ENCODE measurements around the gene SNAP25. TPM values are rescaled to one million over a fixed set of nuclear protein-coding genes. Genes with fewer than 3 reads are reported as not detected.

SNAP25 gene
- total RNA-seq, 1 experiment from 2014 or later, result not detected

GRCh38 chr20:10268636-10269035 is 50.0 kb downstream of the SNAP25 start:
- Histone ChIP-seq H3K4me3 (no peak overlapping the region), H3F3A (ENCODE audit: insufficient read depth, low read depth) (no peaks in the 10 kb centered on the region), H2AFZ (no peak overlapping the region), H3K79me2 (ENCODE audit: low read depth) (no peaks in the 10 kb centered on the region), H3K36me3 (ENCODE audit: low read depth) (no peaks in the 10 kb centered on the region), H3K9me3 (ENCODE audit: insufficient read depth, low read depth) (no peaks in the 10 kb centered on the region), H3K9me2 (ENCODE audit: insufficient read depth) (no peaks in the 10 kb centered on the region), H3K4me2 (no peak overlapping the region), H3K4me1 (replicated peaks; ENCODE audit: insufficient read depth) (0 out of 2 replicates have a peak, but pooled peaks cover 4% of the 10 kb centered on the region), H3K27ac (no peak overlapping the region), H3K27me3 (ENCODE audit: insufficient read depth, low read depth) (no peaks in the 10 kb centered on the region), H4K20me1 (ENCODE audit: insufficient read depth) (no peaks in the 10 kb centered on the region)
- intact Hi-C loops (cut with micrococcal nuclease; ENCODE audit: unreplicated experiment), result no loop called here
- no peak for DNase-seq
- CTCF ChIA-PET, result no interaction called here
- TF ChIP-seq EZH2 (IDR thresholded peaks at IDR 0.05; ENCODE audit: low read depth) (no peak), CTCF (conservative IDR thresholded peaks at IDR 0.05) (no peak)
- POLR2A ChIA-PET (ENCODE audit: unreplicated experiment), result no interaction called here
- no TSS peak for BruUV-seq (replicated peaks)

- CTCF ChIA-PET, result no interaction called here
Observed at GRCh38 chr20:10270630-10271029, 52.0 kb downstream of the SNAP25 start.

DNA sequence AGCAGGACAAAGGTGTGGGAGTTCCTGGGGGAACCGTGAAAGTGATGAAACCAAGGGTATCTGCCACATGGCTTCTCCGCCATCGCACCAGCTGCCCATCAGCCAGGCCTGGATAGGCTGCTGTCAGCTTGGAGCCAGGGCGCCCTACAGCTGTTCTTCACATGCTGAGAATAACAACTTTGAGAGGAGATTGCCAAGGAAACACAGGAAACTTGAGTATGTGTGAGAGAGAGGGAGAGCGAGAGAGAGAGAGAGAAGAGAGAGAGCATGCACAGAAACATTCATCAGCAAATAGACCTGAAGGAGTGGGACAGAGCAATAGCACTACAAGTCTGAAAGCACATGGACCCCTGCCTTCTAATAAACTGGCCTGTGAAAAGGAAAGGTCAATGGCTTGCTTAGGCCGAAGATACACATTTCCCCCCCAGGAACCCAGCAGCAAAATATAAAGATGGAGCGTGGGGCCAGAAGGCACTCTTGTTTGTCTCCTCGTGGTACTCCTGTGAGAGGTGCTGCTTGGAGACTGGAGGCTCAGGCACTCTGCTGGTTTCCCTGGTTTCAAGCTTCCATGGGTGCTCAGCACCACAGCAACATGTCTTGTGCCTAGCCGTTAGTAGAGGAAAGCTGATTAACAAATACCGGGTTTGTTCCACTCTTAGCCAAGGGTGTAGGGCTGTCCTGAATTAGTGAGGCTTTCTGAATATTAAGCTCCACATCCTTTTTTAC is 53.0 kb downstream of the SNAP25 start:
- Histone ChIP-seq H3K9me2 (ENCODE audit: insufficient read depth) (no peaks in the 10 kb centered on the region), H3F3A (ENCODE audit: insufficient read depth, low read depth) (no peaks in the 10 kb centered on the region), H3K4me3 (no peak overlapping the region), H3K36me3 (ENCODE audit: low read depth) (no peaks in the 10 kb centered on the region), H3K27me3 (ENCODE audit: insufficient read depth, low read depth) (no peaks in the 10 kb centered on the region), H3K9me3 (ENCODE audit: insufficient read depth, low read depth) (no peaks in the 10 kb centered on the region), H3K27ac (no peak overlapping the region), H3K4me1 (replicated peaks; ENCODE audit: insufficient read depth) (no peaks in the 10 kb centered on the region), H3K4me2 (no peak overlapping the region), H3K79me2 (ENCODE audit: low read depth) (no peaks in the 10 kb centered on the region), H2AFZ (no peak overlapping the region), H4K20me1 (ENCODE audit: insufficient read depth) (no peaks in the 10 kb centered on the region)
- no TSS peak for BruUV-seq (replicated peaks)
- CTCF ChIA-PET, result no interaction called here
- intact Hi-C loops (cut with micrococcal nuclease; ENCODE audit: unreplicated experiment), result no loop called here
- POLR2A ChIA-PET (ENCODE audit: unreplicated experiment), result interaction anchor here (0.6 to 0.7 kb wide), 2 partner anchors 31 to 94 kb away, joined by 4 read pairs; no protein-coding TSS in a partner anchor
- TF ChIP-seq EZH2 (IDR thresholded peaks at IDR 0.05; ENCODE audit: low read depth), result no peak
- TF ChIP-seq CTCF (conservative IDR thresholded peaks at IDR 0.05), result no peak
- DNase-seq, result no peak

More at GRCh38 chr20:10270630-10271029, 52.0 kb downstream of the SNAP25 start:
- TF ChIP-seq CTCF (conservative IDR thresholded peaks at IDR 0.05) (no peak), EZH2 (IDR thresholded peaks at IDR 0.05; ENCODE audit: low read depth) (no peak)
- no peaks in the 10 kb centered on the region for H4K20me1 ChIP-seq (ENCODE audit: insufficient read depth)
- POLR2A ChIA-PET (ENCODE audit: unreplicated experiment), result no interaction called here
- intact Hi-C loops (cut with micrococcal nuclease; ENCODE audit: unreplicated experiment), result no loop called here
- no peaks in the 10 kb centered on the region for H3K9me3 ChIP-seq (ENCODE audit: insufficient read depth, low read depth)
- no peaks in the 10 kb centered on the region for H3K4me1 ChIP-seq (replicated peaks; ENCODE audit: insufficient read depth)
- H3K9me2 ChIP-seq (ENCODE audit: insufficient read depth), result no peaks in the 10 kb centered on the region
- no peaks in the 10 kb centered on the region for H3F3A ChIP-seq (ENCODE audit: insufficient read depth, low read depth)
- H3K4me2 ChIP-seq, result no peak overlapping the region
- no peaks in the 10 kb centered on the region for H3K79me2 ChIP-seq (ENCODE audit: low read depth)
- no peaks in the 10 kb centered on the region for H3K27me3 ChIP-seq (ENCODE audit: insufficient read depth, low read depth)
- H3K4me3 ChIP-seq, result no peak overlapping the region
- H3K36me3 ChIP-seq (ENCODE audit: low read depth), result no peaks in the 10 kb centered on the region
- no peak overlapping the region for H2AFZ ChIP-seq
- BruUV-seq (replicated peaks), result no TSS peak
- no peak overlapping the region for H3K27ac ChIP-seq
- no peak for DNase-seq

Measured in PC-9 (cell line).